Articular chondrocyte of knee joint (primary cell): ENCODE results near the gene LCMT1. TPM values are rescaled to one million over a fixed set of nuclear protein-coding genes. Genes with fewer than 3 reads are reported as not detected.

Experiments
- small RNA-seq: library from RNA; depleted of rRNA; stranded (forward); fragments of <200 nt; gene quantifications from one replicate; pipeline ENCODE3, GENCODE V24; 2012
- total RNA-seq: library from RNA; depleted of rRNA; stranded (reverse); fragments of >200 nt; gene quantifications from 2 replicates; pipeline ENCODE4 v1.2.3, GENCODE V29; 2012

LCMT1 gene
- 32.5 and 43.2 TPM in 2 replicates for total RNA-seq

DNA sequence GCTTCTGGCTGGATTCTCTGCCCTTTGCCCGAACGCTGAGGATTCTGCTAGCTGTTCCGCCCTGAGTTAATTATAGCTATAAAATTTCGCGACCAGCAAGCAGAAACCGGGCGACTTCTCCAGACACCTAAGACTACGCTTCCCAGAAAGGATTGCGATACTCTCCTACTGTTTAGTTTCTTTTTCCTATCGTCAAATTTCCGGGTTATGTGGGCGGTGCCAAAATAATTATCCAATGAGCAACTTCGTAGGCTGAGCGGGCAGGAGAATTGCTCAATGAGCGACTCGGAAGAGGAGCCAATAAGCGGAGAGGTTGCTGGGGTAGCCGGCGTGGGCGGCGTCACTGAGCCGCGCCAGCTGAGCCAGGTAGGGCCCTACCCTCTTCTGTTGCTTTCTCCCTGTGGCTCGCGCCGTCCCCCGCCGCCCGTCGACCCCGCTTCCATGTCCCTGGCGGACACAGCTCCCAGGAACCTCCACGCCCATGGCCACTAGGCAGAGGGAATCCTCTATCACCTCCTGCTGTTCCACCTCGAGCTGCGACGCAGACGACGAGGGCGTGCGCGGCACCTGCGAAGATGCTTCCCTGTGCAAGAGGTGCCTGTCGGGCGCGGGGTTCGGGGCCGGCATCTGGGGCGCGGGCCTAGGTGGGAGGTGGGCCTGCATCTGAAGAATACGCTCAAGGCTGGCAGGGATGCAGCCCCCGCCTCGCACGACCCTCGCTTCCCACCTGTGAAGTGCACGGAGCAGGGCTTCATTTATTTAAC is at the start of gene LCMT1:
LCMT1 (plus strand) TSS at position 340 of the 764 bp plus-strand sequence; CDS start at position 482, 142 bp downstream.

Small RNA genes lying within 50 kb of the gene (small RNA-seq; reads per million reads assigned to genes)
- not detected for gene RN7SL557P

Other genes starting within 250 kb of the LCMT1 start
- 52.0 and 52.2 TPM in 2 replicates for gene ARHGAP17, start 96.4 kb upstream of the LCMT1 start, total RNA-seq
- gene AQP8, start 105.2 kb downstream of the LCMT1 start, total RNA-seq = not detected in 2 replicates
- 5.7 and 6.3 TPM in 2 replicates for gene ZKSCAN2, start 146.1 kb downstream of the LCMT1 start, total RNA-seq